ENCODE data around the gene LIG1. TPM values are rescaled to one million over a fixed set of nuclear protein-coding genes. Genes with fewer than 3 reads are reported as not detected.
A peak's percentile ranks its signal among the peaks of the same experiment; 100 is the strongest.

Gene LIG1
- total and polyA plus RNA-seq, 2 donors from 2014 or later: 14.0 to 25.9 TPM

DNA sequence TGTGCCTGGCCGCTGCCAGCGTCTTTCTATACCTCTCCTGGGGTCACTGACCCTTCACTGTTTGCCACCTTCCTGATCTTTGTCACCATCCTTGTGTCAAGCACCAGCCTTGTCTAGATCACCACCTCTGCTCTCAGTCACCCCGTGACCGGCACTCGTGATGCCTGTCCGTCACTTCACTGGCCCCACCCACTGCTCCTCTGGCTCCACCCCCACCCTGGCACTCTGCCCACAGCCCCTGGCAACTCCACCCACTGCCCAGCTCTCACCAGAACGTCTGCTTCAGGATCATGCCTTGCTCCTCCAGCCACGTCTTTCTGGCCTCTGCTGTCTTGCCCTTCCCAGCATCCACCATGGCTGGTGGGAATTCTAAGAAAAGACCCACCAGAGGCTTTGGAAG, 34.7 kb downstream of the LIG1 start:
- H3K9me3 ChIP-seq (ENCODE audit: control insufficient read depth in 2 of 3, insufficient read depth in 1 of 3, low read length in 3 of 3): no peaks in the 10 kb centered on the region

DNA sequence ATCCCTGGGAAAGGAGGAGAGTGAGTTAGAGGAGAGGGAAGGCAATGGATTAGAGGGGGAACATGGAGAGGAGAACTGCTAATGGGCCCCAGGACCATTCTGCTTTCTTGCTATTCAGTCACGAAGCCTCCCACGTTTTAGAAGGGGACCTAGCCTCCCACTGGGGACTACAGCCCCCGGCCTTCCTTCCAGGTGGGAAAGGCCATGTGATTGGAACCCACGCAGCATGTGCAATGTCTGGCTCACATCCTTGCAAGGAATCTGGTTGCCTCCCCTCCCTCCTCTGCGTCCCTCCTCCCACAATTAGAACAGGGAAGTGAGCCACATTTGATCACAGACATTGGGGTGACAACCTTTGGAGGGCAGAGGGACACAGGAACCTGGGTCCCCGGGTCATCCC, 37.0 kb downstream of the LIG1 start:
- H3K36me3 ChIP-seq (ENCODE audit: control insufficient read depth in 2 of 3, insufficient read depth in 3 of 3, low read length in 3 of 3): no peaks in the 10 kb centered on the region
- H3K4me3 ChIP-seq (ENCODE audit: low read length in 3 of 3): no peak overlapping the region

More for the DNA sequence above, 34.7 kb downstream of the LIG1 start:
- no peaks in the 10 kb centered on the region for H3K36me3 ChIP-seq (ENCODE audit: control insufficient read depth in 2 of 3, insufficient read depth in 3 of 3, low read length in 3 of 3)
- H3K9ac ChIP-seq (ENCODE audit: low read length in 3 of 3): no peak overlapping the region
- H3K4me1 ChIP-seq (ENCODE audit: control insufficient read depth in 2 of 3, insufficient read depth in 2 of 3, low read depth in 1 of 3, low read length in 3 of 3): no peaks in the 10 kb centered on the region
- intact Hi-C loops (cut with DNase I): no loop called here
- TF ChIP-seq, protein P1, sequence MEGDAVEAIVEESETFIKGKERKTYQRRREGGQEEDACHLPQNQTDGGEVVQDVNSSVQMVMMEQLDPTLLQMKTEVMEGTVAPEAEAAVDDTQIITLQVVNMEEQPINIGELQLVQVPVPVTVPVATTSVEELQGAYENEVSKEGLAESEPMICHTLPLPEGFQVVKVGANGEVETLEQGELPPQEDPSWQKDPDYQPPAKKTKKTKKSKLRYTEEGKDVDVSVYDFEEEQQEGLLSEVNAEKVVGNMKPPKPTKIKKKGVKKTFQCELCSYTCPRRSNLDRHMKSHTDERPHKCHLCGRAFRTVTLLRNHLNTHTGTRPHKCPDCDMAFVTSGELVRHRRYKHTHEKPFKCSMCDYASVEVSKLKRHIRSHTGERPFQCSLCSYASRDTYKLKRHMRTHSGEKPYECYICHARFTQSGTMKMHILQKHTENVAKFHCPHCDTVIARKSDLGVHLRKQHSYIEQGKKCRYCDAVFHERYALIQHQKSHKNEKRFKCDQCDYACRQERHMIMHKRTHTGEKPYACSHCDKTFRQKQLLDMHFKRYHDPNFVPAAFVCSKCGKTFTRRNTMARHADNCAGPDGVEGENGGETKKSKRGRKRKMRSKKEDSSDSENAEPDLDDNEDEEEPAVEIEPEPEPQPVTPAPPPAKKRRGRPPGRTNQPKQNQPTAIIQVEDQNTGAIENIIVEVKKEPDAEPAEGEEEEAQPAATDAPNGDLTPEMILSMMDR (IDR thresholded peaks at IDR 0.05; ENCODE audit: borderline replicate concordance, extremely low read depth, insufficient read depth): no peak
- H3K4me3 ChIP-seq (ENCODE audit: low read length in 3 of 3): no peak overlapping the region
- FAIRE-seq (no peak), DNase-seq (peak in 2 of 5 donors; percentile 17 to 51)
- H3K27me3 ChIP-seq (ENCODE audit: control insufficient read depth, insufficient read depth, low read length): no peaks in the 10 kb centered on the region
- no peak overlapping the region for H3K27ac ChIP-seq (ENCODE audit: low read depth in 2 of 2, low read length in 2 of 2)

DNA sequence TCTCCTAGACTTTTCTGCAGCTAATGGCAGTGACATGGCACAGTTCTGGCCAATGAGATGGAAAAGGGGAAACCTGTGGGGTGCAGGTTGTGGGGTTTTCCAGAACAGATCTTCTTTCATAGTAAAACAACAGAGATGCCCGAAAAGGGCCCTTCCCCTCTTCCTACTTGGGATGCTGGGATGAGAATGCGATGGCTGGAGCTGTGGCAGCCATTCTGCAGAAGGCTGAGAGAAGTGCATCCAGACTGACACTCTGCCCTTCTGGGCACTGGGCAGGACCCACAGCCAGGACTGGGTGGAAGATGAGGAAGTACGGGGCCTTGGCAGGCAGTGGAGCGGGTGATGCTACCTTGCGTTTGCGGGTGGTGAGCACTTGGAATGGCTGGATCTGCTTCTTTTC, 42.6 kb downstream of the LIG1 start:
- Histone ChIP-seq H3K27ac (ENCODE audit: low read depth in 2 of 2, low read length in 2 of 2) (no peak overlapping the region), H3K4me3 (ENCODE audit: low read length in 3 of 3) (no peak overlapping the region), H3K9me3 (ENCODE audit: control insufficient read depth in 2 of 3, insufficient read depth in 1 of 3, low read length in 3 of 3) (no peaks in the 10 kb centered on the region), H3K27me3 (ENCODE audit: control insufficient read depth, insufficient read depth, low read length) (no peaks in the 10 kb centered on the region), H3K4me1 (ENCODE audit: control insufficient read depth in 2 of 3, insufficient read depth in 2 of 3, low read depth in 1 of 3, low read length in 3 of 3) (peaks cover 0 to 3% (median 0%) of the 10 kb centered on the region in 3 donors), H3K36me3 (ENCODE audit: control insufficient read depth in 2 of 3, insufficient read depth in 3 of 3, low read length in 3 of 3) (peaks cover 0 to 3% (median 2%) of the 10 kb centered on the region in 3 donors), H3K9ac (ENCODE audit: low read length in 3 of 3) (no peak overlapping the region)
- DNase-seq: no peak
- TF ChIP-seq, protein P1 (IDR thresholded peaks at IDR 0.05; ENCODE audit: borderline replicate concordance, extremely low read depth, insufficient read depth): no peak
- FAIRE-seq: no peak
- intact Hi-C loops (cut with DNase I): no loop called here

More for the DNA sequence above, 37.0 kb downstream of the LIG1 start:
- DNase-seq: no peak
- no peaks in the 10 kb centered on the region for H3K9me3 ChIP-seq (ENCODE audit: control insufficient read depth in 2 of 3, insufficient read depth in 1 of 3, low read length in 3 of 3)
- TF ChIP-seq, protein P1 (IDR thresholded peaks at IDR 0.05; ENCODE audit: borderline replicate concordance, extremely low read depth, insufficient read depth): no peak
- H3K27ac ChIP-seq (ENCODE audit: low read depth in 2 of 2, low read length in 2 of 2): no peak overlapping the region
- intact Hi-C loops (cut with DNase I): no loop called here
- no peak overlapping the region for H3K9ac ChIP-seq (ENCODE audit: low read length in 3 of 3)
- H3K4me1 ChIP-seq (ENCODE audit: control insufficient read depth in 2 of 3, insufficient read depth in 2 of 3, low read depth in 1 of 3, low read length in 3 of 3): no peaks in the 10 kb centered on the region
- no peak for FAIRE-seq
- no peaks in the 10 kb centered on the region for H3K27me3 ChIP-seq (ENCODE audit: control insufficient read depth, insufficient read depth, low read length)

All from kidney (tissue), 14 donors.